ENCODE measurements around the gene SKAP2. TPM values are rescaled to one million over a fixed set of nuclear protein-coding genes. Genes with fewer than 3 reads are reported as not detected.

SKAP2 gene
- total RNA-seq, 1 donor from 2014 or later = 3.5 TPM

DNA sequence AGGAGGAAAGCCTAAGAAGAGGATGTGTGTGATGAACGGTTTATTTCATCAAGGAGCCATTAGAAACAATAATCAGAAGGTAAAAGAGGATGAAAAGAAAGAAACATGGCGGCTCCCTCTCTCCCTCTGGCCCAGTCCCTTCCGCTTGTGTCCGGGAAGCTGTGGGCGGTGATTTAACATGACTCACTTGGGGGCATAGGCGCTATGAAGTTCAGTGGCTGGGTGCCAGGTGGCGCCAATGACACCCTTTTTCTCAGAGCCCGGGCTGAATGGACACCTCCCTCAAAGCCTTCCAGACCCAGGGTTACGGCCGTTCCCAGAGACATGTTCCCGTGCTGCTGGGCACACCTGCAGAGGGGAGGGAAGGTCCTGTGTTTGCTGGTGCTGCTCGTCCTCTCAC, 244.0 kb downstream of the SKAP2 start:
- Mint-ChIP-seq H3K4me3 (no peak overlapping the region), H3K27ac (ENCODE audit: unreplicated experiment) (no peak overlapping the region), H3K27me3 (ENCODE audit: low read depth) (no peaks in the 10 kb centered on the region), H3K36me3 (ENCODE audit: low read depth) (no peaks in the 10 kb centered on the region), H3K9me3 (no peaks in the 10 kb centered on the region), H3K4me1 (peaks cover 9% of the 10 kb centered on the region)
- DNase-seq (ENCODE audit: low read depth, low spot score) = no peak
- no peak for TF ChIP-seq CTCF (conservative IDR thresholded peaks at IDR 0.05)

- H3K27ac Mint-ChIP-seq (ENCODE audit: unreplicated experiment) = no peak overlapping the region
- no peak for DNase-seq (ENCODE audit: low read depth, low spot score)
- no peak overlapping the region for H3K4me3 Mint-ChIP-seq
- H3K36me3 Mint-ChIP-seq (ENCODE audit: low read depth) = no peaks in the 10 kb centered on the region
- H3K9me3 Mint-ChIP-seq = no peaks in the 10 kb centered on the region
- H3K27me3 Mint-ChIP-seq (ENCODE audit: low read depth) = no peaks in the 10 kb centered on the region
- peaks cover 9% of the 10 kb centered on the region for H3K4me1 Mint-ChIP-seq
- no peak for TF ChIP-seq CTCF (conservative IDR thresholded peaks at IDR 0.05)
Measured at GRCh38 chr7:26619348-26619984, 244.9 kb downstream of the SKAP2 start.

- H3K27me3 Mint-ChIP-seq (ENCODE audit: low read depth) = no peaks in the 10 kb centered on the region
- no peak overlapping the region for H3K4me3 Mint-ChIP-seq
- peaks cover 9% of the 10 kb centered on the region for H3K4me1 Mint-ChIP-seq
- no peak for DNase-seq (ENCODE audit: low read depth, low spot score)
- H3K9me3 Mint-ChIP-seq = no peaks in the 10 kb centered on the region
- no peaks in the 10 kb centered on the region for H3K36me3 Mint-ChIP-seq (ENCODE audit: low read depth)
- H3K27ac Mint-ChIP-seq (ENCODE audit: unreplicated experiment) = no peak overlapping the region
- no peak for TF ChIP-seq CTCF (conservative IDR thresholded peaks at IDR 0.05)
Measured at GRCh38 chr7:26618898-26619297, 245.5 kb downstream of the SKAP2 start.

GRCh38 chr7:26618449-26618848, 245.9 kb downstream of the SKAP2 start:
- H3K9me3 Mint-ChIP-seq = no peaks in the 10 kb centered on the region
- H3K4me1 Mint-ChIP-seq = peaks cover 9% of the 10 kb centered on the region
- H3K36me3 Mint-ChIP-seq (ENCODE audit: low read depth) = no peaks in the 10 kb centered on the region
- H3K4me3 Mint-ChIP-seq = no peak overlapping the region
- H3K27ac Mint-ChIP-seq (ENCODE audit: unreplicated experiment) = no peak overlapping the region
- DNase-seq (ENCODE audit: low read depth, low spot score) = no peak
- TF ChIP-seq CTCF (conservative IDR thresholded peaks at IDR 0.05) = no peak
- H3K27me3 Mint-ChIP-seq (ENCODE audit: low read depth) = no peaks in the 10 kb centered on the region

Other genes with a start within 250 kb of the SKAP2 start
- 3.5 and 3.6 TPM in 2 replicates for gene HOXA1, start 231.4 kb upstream of the SKAP2 start, total RNA-seq
- 41.2 and 41.6 TPM in 2 replicates for gene HOXA2, start 238.1 kb upstream of the SKAP2 start, total RNA-seq